Hepatocyte (in vitro differentiated cells): ENCODE measurements around the gene PDZD7. TPM values are rescaled to one million over a fixed set of nuclear protein-coding genes. Genes with fewer than 3 reads are reported as not detected.

Source experiments
- DNase-seq: peaks from one replicate; pipeline ENCODE4 v3.0.0-alpha.2; 2016; ENCODE audit warnings: low spot score
- H2AFZ ChIP-seq: fragments of 200-600 bp; sonication (generic); 2 replicates; pipeline ENCODE4 v1.6.0; 2016; ENCODE audit warnings: antibody characterized with exemption, mild to moderate bottlenecking
- H3K27ac ChIP-seq: fragments of 200-600 bp; sonication (generic); 2 replicates; pipeline ENCODE4 v1.5.1; 2016; ENCODE audit warnings: mild to moderate bottlenecking
- H3K27me3 ChIP-seq: fragments of 200-600 bp; sonication (generic); 2 replicates; pipeline ENCODE4 v1.6.1; 2016
- H3K36me3 ChIP-seq: fragments of 200-600 bp; sonication (generic); replicated peaks from 2 replicates; pipeline ENCODE4 v1.5.1; 2016; ENCODE audit warnings: low read depth; ENCODE audit not compliant: insufficient read depth
- H3K4me1 ChIP-seq: fragments of 200-600 bp; sonication (generic); 2 replicates; pipeline ENCODE4 v1.5.1; 2016; ENCODE audit warnings: mild to moderate bottlenecking, moderate library complexity; ENCODE audit not compliant: insufficient read depth
- H3K4me2 ChIP-seq: fragments of 200-600 bp; sonication (generic); 2 replicates; pipeline ENCODE4 v1.6.0; 2016
- H3K4me3 ChIP-seq: fragments of 200-600 bp; sonication (generic); 2 replicates; pipeline ENCODE4 v1.5.1; 2016; ENCODE audit warnings: mild to moderate bottlenecking
- H3K79me2 ChIP-seq: fragments of 200-600 bp; sonication (generic); 2 replicates; pipeline ENCODE4 v1.6.0; 2017; ENCODE audit warnings: mild to moderate bottlenecking
- H3K9me2 ChIP-seq: fragments of 200-600 bp; sonication (generic); replicated peaks from 2 replicates; pipeline ENCODE4 v1.6.0; 2017; ENCODE audit warnings: mild to moderate bottlenecking; ENCODE audit not compliant: insufficient read depth
- H3K9me3 ChIP-seq: fragments of 200-600 bp; sonication (generic); 2 replicates; pipeline ENCODE4 v1.5.1; 2016; ENCODE audit warnings: low read depth, mild to moderate bottlenecking
- H4K20me1 ChIP-seq: fragments of 200-600 bp; sonication (generic); 2 replicates; pipeline ENCODE4 v1.6.0; 2016; ENCODE audit warnings: mild to moderate bottlenecking; ENCODE audit not compliant: insufficient read depth, poor library complexity, severe bottlenecking
- EZH2 ChIP-seq: fragments of 200-600 bp; sonication (generic); IDR thresholded peaks from 2 replicates; pipeline ENCODE4 v1.6.1; 2016; ENCODE audit warnings: antibody characterized with exemption, mild to moderate bottlenecking, borderline replicate concordance
- EZH2phosphoT487 ChIP-seq: fragments of 200-600 bp; sonication (generic); IDR thresholded peaks from one replicate; pipeline ENCODE4 v1.6.1; 2018; ENCODE audit warnings: antibody characterized with exemption, mild to moderate bottlenecking, low read depth, moderate library complexity; ENCODE audit not compliant: unreplicated experiment, severe bottlenecking
- WGBS: methylation state at CpG from one replicate; pipeline ENCODE4 v1.1.6; 2016; ENCODE audit warnings: low lambda C conversion rate; ENCODE audit errors: missing lambda C conversion rate; 5-methylcytosine and 5-hydroxymethylcytosine counted together
- polyA plus RNA-seq: library from polyadenylated mRNA; unstranded; fragments of >200 nt; fragmentation: Nextera tagmentation; extraction: Ambion mirVana; gene quantifications from 2 replicates; pipeline ENCODE4 v1.2.1, GENCODE V29; 2016
- total RNA-seq: library from RNA; depleted of rRNA; stranded (reverse); fragments of >200 nt; gene quantifications from 2 replicates; pipeline ENCODE4 v1.2.3, GENCODE V29; 2014
- TF ChIP-seq, protein P1 (sequence below): fragments of 200-600 bp; sonication (generic); IDR thresholded peaks from 2 replicates; pipeline ENCODE4 v1.5.1; 2016; ENCODE audit warnings: antibody characterized with exemption, mild to moderate bottlenecking; ENCODE audit not compliant: poor library complexity

The PDZD7 gene
- total and polyA plus RNA-seq, 2 experiments from 2014 or later: 6.0 to 8.4 TPM

DNA sequence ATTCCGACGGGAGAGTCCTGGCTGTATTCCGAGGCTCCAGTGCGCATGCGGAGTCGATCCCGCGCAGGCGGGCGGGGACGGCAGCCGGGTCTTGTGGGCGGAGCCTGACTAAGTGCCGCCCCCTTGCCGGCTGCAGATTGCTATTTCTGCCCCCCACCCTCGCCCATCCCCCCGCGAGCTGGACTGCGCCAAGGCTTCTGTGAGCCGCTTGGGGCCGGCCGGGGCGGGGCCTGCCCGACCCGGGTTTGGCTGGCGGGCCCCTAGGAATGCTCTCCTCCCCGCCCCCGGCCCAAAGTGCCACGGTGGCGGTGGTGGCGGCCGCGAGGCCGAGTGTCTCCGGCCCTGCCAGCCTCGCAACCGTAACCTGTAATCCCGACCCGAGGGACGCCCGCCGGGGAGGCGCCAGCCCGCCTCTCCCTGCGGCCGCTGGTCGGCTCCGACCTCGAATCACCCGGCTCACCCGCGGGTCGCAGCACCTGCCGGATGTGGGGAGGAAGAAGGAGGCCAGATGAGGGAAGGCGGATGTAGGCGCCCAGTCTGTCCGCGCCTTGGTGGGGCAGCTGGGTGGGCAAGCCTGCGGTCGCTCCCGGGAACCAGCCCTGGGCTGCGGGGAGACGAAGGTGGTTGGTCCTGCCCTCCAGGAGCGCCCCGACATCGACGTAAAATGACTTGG, 30.2 kb upstream of the PDZD7 start:
- Histone ChIP-seq H2AFZ (peak overlapping the region; percentile 84), H3K27me3 (no peaks in the 10 kb centered on the region), H3K36me3 (no peaks in the 10 kb centered on the region), H3K79me2 (peaks cover 19% of the 10 kb centered on the region), H3K27ac (peak overlapping the region; percentile 98), H3K4me1 (peaks cover 31% of the 10 kb centered on the region), H3K9me2 (no peaks in the 10 kb centered on the region), H3K4me3 (peak overlapping the region; percentile 80), H4K20me1 (no peaks in the 10 kb centered on the region), H3K4me2 (peak overlapping the region; percentile 90), H3K9me3 (no peaks in the 10 kb centered on the region)
- TF ChIP-seq EZH2: no peak
- TF ChIP-seq EZH2phosphoT487: no peak
- TF ChIP-seq, protein P1, sequence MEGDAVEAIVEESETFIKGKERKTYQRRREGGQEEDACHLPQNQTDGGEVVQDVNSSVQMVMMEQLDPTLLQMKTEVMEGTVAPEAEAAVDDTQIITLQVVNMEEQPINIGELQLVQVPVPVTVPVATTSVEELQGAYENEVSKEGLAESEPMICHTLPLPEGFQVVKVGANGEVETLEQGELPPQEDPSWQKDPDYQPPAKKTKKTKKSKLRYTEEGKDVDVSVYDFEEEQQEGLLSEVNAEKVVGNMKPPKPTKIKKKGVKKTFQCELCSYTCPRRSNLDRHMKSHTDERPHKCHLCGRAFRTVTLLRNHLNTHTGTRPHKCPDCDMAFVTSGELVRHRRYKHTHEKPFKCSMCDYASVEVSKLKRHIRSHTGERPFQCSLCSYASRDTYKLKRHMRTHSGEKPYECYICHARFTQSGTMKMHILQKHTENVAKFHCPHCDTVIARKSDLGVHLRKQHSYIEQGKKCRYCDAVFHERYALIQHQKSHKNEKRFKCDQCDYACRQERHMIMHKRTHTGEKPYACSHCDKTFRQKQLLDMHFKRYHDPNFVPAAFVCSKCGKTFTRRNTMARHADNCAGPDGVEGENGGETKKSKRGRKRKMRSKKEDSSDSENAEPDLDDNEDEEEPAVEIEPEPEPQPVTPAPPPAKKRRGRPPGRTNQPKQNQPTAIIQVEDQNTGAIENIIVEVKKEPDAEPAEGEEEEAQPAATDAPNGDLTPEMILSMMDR: no peak
- peak; percentile 99 for DNase-seq
- WGBS: 1% methylated on average over 49 of the region's 67 CpGs

DNA sequence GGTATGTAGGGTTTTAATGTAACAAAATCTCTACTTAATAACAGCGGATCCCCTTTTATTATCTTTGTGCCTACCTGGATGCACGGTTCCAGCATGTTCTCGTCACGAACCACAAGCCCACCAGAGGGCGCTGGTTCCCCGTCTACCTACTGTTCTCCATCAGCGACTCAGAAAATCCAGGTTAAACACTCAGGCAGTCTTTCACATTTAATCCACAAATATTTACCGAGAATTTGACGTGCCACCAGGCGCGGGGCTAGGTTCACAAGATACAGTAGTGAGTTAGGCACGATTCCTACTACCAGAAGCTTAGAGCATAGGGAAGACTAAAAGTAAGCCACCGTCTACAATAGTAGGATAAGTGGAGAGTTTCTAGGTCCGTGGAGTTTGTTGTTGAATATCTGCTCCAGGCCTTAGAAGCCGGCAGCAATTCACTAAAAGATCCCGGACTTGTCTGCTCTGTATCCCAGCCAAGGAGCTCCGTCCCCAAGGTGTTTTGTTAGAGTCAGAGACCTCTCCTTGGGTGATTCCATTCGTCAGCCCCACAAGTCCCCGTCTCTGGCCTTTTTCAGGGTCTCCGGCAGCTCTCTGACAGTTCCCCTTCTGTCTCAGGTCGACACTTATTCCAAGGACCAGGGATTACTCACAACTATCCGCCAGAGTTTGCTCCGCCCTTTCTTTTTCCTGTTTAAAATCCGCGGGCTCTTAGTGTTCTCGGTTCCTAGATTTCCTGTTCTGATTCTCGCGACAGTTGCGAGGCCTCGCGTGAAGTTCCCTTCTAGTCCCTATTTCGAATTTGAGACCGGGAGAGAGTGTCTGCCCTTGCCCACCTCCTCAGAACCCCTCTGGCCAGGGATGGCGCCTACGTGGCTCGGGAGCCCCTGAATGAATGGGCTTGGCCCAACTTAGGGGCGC, 29.4 kb upstream of the PDZD7 start:
- H3K4me1 ChIP-seq: peaks cover 24% of the 10 kb centered on the region
- H3K36me3 ChIP-seq: no peaks in the 10 kb centered on the region
- peaks cover 19% of the 10 kb centered on the region for H3K79me2 ChIP-seq
- H3K27ac ChIP-seq: peak overlapping the region; percentile 98
- whole genome bisulfite sequencing: under 1% methylated on average over 37 of the region's 37 CpGs
- peak; percentile 96 for DNase-seq
- H3K9me3 ChIP-seq: no peaks in the 10 kb centered on the region
- peak overlapping the region; percentile 80 for H3K4me3 ChIP-seq
- H4K20me1 ChIP-seq: no peaks in the 10 kb centered on the region
- no peaks in the 10 kb centered on the region for H3K9me2 ChIP-seq
- TF ChIP-seq, protein P1: peak; percentile 93
- TF ChIP-seq EZH2phosphoT487 (no peak), EZH2 (no peak)
- H3K4me2 ChIP-seq: peak overlapping the region; percentile 90
- H2AFZ ChIP-seq: peak overlapping the region; percentile 84
- H3K27me3 ChIP-seq: no peaks in the 10 kb centered on the region

- Histone ChIP-seq H3K9me3 (no peaks in the 10 kb centered on the region), H3K79me2 (peaks cover 11% of the 10 kb centered on the region), H3K4me1 (no peaks in the 10 kb centered on the region), H3K27ac (no peak overlapping the region), H3K36me3 (no peaks in the 10 kb centered on the region), H3K4me3 (no peak overlapping the region), H3K27me3 (peaks cover 1% of the 10 kb centered on the region), H3K4me2 (no peak overlapping the region), H4K20me1 (no peaks in the 10 kb centered on the region), H3K9me2 (no peaks in the 10 kb centered on the region), H2AFZ (no peak overlapping the region)
- no peak for DNase-seq
- no peak for TF ChIP-seq EZH2
- TF ChIP-seq, protein P1: no peak
- TF ChIP-seq EZH2phosphoT487: no peak
- WGBS: 94% methylated on average over 4 of the region's 4 CpGs
These were observed 25.6 kb upstream of the PDZD7 start for GRCh38 chr10:101056365-101057151.
